Cardiac fibroblast (primary cell): ENCODE measurements around the gene C5AR2.

Source experiments
- DNase-seq, 2 donors: peaks; one replicate each; pipeline versions ENCODE4 v3.0.0 to v3.0.0-alpha.2; 2010; ENCODE audit warnings: low read depth in 2 of 2
- H3K4me3 ChIP-seq, 2 donors: replicated peaks in 1 of 2; 1 replicate in 1 of 2; 2 replicates in 1 of 2; pipeline ENCODE4 v1.5.1; 2011; ENCODE audit warnings: low read depth in 2 of 2, low read length in 2 of 2, mild to moderate bottlenecking in 2 of 2, moderate library complexity in 1 of 2
- CTCF ChIP-seq: IDR thresholded peaks from one replicate; pipeline ENCODE4 v1.5.1; 2011; ENCODE audit warnings: low read depth, mild to moderate bottlenecking, low read length, inconsistent platforms

Gene C5AR2

GRCh38 chr19:47312366-47313006 lies 19.5 kb upstream of the C5AR2 start:
- TF ChIP-seq CTCF = no peak
- H3K4me3 ChIP-seq = no peak overlapping the region
- DNase-seq = no peak

DNA sequence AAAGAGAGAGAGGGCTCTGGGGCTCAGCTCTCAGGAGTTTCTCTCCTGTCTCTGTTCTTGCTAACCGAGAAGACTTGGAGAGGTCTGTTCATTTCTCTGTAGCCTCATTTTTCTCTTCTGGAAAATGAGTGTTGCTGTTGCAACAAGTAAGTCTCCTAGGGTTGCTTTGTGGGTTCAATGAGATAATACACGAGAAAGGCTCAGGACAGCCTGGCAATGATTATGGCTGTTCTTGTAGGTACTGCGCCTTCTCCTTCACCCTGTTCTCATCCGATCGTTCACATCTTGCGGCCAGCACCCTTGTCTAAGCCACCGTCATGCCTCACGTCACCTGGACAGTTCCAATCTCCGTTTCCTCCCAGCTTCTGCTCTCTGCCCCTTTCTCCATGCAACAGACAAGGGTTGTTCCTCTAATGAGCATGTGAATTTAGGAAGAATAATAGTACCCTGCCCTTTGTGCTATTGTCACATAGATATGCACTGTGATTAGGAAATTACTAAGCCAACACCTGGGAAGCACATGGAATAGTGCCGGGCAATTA lies 18.1 kb upstream of the C5AR2 start:
- no peak overlapping the region for H3K4me3 ChIP-seq
- DNase-seq = no peak
- TF ChIP-seq CTCF = no peak

DNA sequence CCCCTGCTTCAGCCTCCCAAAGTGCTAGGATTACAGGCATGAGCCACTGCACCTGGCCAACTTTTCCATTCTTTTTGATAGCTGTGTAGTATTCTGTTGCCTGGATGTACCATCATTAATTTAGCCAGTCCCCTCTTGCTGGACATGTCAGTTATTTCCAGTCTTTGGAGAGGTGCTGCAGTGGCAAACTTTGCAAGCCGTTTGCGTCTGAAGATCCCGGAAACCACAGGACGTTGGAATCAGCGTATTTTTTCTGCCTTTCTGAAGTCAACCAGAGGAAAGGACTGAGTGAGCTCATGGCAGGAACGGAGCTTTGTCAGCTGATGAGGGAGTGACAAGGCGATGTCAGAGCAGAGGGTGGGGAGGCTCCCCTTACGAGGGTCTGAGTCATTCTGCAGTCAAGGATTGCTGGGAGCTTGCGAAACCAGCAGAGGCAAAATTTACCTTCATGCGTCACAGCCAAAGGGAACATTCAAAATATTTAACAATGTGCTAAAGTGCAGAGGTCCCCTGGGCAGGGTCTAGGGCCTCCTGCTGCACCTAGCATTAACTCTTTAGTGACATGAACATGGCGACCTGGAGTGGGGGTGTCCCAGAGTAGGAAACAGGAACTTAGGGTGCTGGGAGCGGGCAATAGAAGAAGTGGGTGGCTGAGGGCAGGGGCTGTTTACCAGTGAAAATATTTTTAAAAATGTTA lies 16.7 kb upstream of the C5AR2 start:
- peak; percentile 93 to 99 for DNase-seq
- no peak overlapping the region for H3K4me3 ChIP-seq
- no peak for TF ChIP-seq CTCF

DNA sequence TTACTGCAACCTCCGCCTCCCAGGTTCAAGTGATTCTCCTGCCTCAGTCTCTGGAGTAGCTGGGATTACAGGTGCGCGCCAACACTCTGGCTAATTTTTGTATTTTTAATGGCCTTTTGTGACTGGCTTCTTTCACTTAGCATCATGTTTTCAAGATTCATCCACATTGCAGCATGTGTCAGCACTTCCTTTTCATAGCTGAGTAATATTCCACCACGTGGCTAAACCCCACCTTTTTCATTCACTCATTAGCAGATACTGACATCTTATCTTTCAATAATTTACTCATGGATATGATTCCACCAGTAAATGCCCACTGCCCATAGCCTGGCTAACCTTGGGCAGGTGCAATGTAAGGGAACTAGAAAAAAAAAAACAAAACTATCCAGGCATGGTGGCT lies 15.5 kb upstream of the C5AR2 start:
- no peak for TF ChIP-seq CTCF
- DNase-seq = no peak
- H3K4me3 ChIP-seq = no peak overlapping the region

- DNase-seq = no peak
- H3K4me3 ChIP-seq = no peak overlapping the region
- no peak for TF ChIP-seq CTCF
Observed at GRCh38 chr19:47319923-47320871, 11.8 kb upstream of the C5AR2 start.

GRCh38 chr19:47321630-47322029 lies 10.3 kb upstream of the C5AR2 start:
- no peak for TF ChIP-seq CTCF
- no peak overlapping the region for H3K4me3 ChIP-seq
- DNase-seq = no peak
